AG04450 (cell line): ENCODE results near the gene NDUFS8. TPM values are rescaled to one million over a fixed set of nuclear protein-coding genes. Genes with fewer than 3 reads are reported as not detected.
"Not testable (repeated sequence)": the region's sequence is repeated elsewhere in the genome, so short reads cannot be mapped to it uniquely, and the experiment has no call there.

Experiments
- CTCF ChIA-PET: fragments of 300-600, 350-600 bp; formaldehyde crosslinking; extraction: SDS; loops from one replicate; lab custom pipeline; 2022; ENCODE audit warnings: antibody characterized with exemption, inconsistent platforms; lab: Charles Lee
- POLR2A ChIA-PET: fragments of 350-600 bp; formaldehyde crosslinking; extraction: SDS; loops from one replicate; lab custom pipeline; 2021; ENCODE audit warnings: antibody characterized with exemption, inconsistent platforms; lab: Yijun Ruan, JAX
- DNase-seq: peaks from one replicate; pipeline ENCODE4 v3.0.0-alpha.2; 2011; ENCODE audit warnings: low read depth, low spot score
- H3K27ac ChIP-seq: one replicate; pipeline ENCODE4 v1.5.1; 2012; ENCODE audit warnings: low read depth, low read length, control low read depth
- H3K27me3 ChIP-seq: one replicate; pipeline ENCODE4 v1.6.0; 2012; ENCODE audit warnings: low read length; ENCODE audit not compliant: control insufficient read depth, insufficient read depth
- H3K4me3 ChIP-seq: 2 replicates; pipeline ENCODE4 v1.5.1; 2011; ENCODE audit warnings: mild to moderate bottlenecking, low read depth, low read length, control low read depth
- H3K9me3 ChIP-seq: 2 replicates; pipeline ENCODE4 v1.5.1; 2012; ENCODE audit warnings: low read length; ENCODE audit not compliant: control insufficient read depth, insufficient read depth
- polyA minus RNA-seq: library from RNA; depleted of rRNA, polyadenylated mRNA; stranded (reverse); fragments of >200 nt; gene quantifications from 2 replicates; pipeline ENCODE4 v1.2.3, GENCODE V29; 2011; rRNA and poly(A)+ RNA removed
- polyA plus RNA-seq: library from polyadenylated mRNA; depleted of rRNA; stranded (reverse); fragments of >200 nt; gene quantifications from 2 replicates; pipeline ENCODE4 v1.2.3, GENCODE V29; 2011; rRNA removed
- TF ChIP-seq, protein P1 (sequence below): IDR thresholded peaks from 2 replicates; pipeline ENCODE4 v1.5.1; 2011; ENCODE audit warnings: low read depth, low read length, control low read depth, inconsistent platforms

Gene NDUFS8
- polyA plus RNA-seq (42.5 and 65.3 TPM in 2 replicates), polyA minus RNA-seq (43.0 and 58.8 TPM in 2 replicates)

DNA sequence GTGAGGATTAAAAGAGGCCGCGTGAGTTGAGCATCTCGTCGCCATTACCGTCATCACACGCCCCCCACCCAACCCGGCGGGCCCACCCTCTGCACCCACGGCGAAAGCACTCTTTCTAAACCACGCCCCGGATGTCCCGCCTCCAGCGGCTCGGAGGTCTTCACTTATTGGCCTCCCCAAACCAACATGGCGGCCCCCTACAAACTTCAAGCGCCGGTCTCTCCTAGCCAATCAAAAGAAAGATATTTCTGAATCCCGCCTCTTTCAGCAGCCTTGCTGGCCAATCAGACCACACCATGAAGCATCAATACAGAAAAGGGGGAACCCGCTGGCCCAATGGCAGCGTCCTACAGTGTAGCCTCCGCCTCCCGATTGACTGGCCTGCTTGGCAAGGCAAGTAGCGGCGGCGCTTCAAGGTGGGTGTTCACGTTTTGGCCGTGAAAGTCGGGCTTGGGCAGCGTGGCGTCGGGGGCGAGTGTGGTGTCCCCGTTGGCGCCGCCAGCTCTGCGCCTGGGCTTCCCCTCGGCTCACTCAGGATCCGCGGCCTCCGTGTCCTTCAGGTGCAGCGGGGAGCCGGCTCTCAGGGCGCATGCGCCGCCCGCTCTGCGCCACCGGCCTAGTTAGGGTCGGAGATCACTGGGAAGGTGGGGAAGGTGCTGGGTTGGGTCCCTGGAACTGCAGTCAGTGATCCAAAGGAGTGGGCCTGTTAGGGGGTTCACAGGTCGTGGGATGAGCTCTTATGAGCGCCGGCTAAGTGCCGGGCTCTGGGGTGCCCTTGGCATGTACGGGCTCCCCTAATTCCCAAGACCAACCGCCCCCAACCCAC lies at the start of gene NDUFS8:
NDUFS8 (plus strand) TSS at position 364 of the 826 bp plus-strand sequence. CDS start 1,471 bp downstream, outside the sequence.
- ChIA-PET CTCF (no interaction called here), POLR2A (interaction anchor here (0.7 to 1.0 kb wide), 3 partner anchors 8 to 289 kb away, joined by 3 to 9 read pairs (median 3); no protein-coding TSS in a partner anchor)

DNA sequence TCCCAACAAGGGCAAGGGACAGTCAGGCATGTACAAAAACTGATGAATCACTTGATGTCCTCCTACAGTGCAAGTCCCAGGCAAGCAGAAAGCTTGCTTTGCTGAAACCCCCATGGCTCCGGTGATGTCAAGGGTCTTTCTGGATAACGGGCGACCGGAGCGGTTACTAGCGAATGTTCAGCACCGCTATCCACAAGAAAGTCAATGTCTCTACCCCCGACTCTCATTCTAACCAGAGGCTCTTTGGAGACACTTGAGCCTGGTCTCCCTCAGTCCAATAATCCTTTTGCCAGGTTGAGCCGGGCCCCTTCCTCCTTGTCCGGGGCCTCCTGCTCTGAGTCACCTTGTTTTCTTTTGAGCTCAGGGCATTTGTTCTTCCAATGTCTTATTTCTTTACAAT lies 49.3 kb upstream of the NDUFS8 start:
- DNase-seq, H3K27ac ChIP-seq, H3K27me3 ChIP-seq, POLR2A ChIA-PET, CTCF ChIA-PET, H3K4me3 ChIP-seq, H3K9me3 ChIP-seq: not testable (repeated sequence)

More for the DNA sequence above, at the start of gene NDUFS8:
- Histone ChIP-seq H3K27me3 (no peaks in the 10 kb centered on the region), H3K27ac (peak within 1 kb of the TSS; percentile 93), H3K9me3 (peaks cover 8% of the 10 kb centered on the region), H3K4me3 (peak within 1 kb of the TSS; percentile 94)
- DNase-seq, result peak; percentile 97
- TF ChIP-seq, protein P1, sequence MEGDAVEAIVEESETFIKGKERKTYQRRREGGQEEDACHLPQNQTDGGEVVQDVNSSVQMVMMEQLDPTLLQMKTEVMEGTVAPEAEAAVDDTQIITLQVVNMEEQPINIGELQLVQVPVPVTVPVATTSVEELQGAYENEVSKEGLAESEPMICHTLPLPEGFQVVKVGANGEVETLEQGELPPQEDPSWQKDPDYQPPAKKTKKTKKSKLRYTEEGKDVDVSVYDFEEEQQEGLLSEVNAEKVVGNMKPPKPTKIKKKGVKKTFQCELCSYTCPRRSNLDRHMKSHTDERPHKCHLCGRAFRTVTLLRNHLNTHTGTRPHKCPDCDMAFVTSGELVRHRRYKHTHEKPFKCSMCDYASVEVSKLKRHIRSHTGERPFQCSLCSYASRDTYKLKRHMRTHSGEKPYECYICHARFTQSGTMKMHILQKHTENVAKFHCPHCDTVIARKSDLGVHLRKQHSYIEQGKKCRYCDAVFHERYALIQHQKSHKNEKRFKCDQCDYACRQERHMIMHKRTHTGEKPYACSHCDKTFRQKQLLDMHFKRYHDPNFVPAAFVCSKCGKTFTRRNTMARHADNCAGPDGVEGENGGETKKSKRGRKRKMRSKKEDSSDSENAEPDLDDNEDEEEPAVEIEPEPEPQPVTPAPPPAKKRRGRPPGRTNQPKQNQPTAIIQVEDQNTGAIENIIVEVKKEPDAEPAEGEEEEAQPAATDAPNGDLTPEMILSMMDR, result no peak

DNA sequence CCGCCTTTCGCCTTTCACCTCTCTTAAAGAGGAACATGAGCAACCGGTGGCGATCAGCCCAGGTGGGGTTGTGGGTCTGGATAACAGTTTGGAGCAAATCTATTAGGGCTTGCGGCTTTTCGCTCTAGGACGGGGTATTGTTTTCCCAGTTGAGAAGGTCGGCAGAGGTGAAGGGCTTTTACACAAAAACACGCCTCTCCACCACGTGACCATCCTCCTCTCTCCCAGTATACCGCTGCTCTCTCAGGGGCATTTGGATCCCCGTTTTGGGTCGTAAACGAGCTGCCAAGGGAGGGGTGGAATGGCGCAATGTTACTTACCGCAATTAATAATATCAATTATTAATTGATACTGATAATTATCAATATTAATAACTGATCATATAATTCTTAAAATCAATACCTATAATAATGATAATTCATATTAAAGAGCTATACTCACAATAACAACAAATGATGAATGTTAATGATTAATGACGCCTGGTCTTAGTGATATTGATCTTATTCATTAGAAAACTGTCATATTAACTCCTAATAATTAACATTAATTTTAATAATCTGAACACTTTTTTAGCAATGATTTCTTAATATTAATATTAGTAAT lies 48.1 kb upstream of the NDUFS8 start:
- H3K27ac ChIP-seq, H3K4me3 ChIP-seq, H3K27me3 ChIP-seq, POLR2A ChIA-PET, H3K9me3 ChIP-seq, DNase-seq, CTCF ChIA-PET: not testable (repeated sequence)

DNA sequence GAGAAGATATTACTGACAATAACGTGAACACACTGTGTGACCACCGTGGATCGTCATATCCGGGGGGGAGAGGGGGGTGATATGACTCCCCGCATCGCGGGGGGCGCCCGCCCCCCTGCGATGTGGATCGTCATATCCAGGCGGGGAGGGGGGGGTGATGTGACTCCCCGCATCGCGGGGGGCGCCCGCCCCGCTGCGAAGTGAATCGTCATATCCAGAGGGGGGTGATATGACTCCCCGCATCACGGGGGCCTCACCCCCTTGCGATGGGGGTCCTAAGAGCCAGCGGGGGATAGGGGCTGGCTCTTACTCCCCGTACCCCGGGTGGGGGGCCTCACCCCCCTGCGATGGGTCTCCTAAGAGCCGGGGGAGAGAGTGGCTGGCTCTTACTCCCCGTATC lies 46.5 kb upstream of the NDUFS8 start:
- no peak for DNase-seq
- TF ChIP-seq, protein P1, result no peak
- ChIA-PET CTCF (no interaction called here), POLR2A (no interaction called here)
- Histone ChIP-seq H3K4me3 (no peak overlapping the region), H3K9me3 (no peaks in the 10 kb centered on the region), H3K27me3 (no peaks in the 10 kb centered on the region), H3K27ac (no peak overlapping the region)

DNA sequence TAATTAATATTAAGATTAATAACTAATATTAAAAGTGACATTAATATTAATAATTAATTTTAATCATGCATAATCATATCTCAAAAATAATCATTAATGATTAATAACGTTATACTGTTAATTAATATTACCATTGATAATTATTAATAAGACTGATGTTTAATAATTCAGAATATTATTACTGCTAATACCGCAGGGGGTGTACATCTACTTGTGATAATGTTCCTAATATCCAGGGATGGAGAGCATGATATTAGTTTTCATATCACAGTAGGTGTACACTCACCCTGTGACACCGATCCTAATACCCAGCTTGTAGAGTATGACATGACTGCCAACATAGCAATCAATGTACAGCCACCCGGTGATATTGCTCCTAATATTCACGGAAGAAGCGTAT lies 45.2 kb upstream of the NDUFS8 start:
- POLR2A ChIA-PET, CTCF ChIA-PET, H3K9me3 ChIP-seq: not testable (repeated sequence)

DNA sequence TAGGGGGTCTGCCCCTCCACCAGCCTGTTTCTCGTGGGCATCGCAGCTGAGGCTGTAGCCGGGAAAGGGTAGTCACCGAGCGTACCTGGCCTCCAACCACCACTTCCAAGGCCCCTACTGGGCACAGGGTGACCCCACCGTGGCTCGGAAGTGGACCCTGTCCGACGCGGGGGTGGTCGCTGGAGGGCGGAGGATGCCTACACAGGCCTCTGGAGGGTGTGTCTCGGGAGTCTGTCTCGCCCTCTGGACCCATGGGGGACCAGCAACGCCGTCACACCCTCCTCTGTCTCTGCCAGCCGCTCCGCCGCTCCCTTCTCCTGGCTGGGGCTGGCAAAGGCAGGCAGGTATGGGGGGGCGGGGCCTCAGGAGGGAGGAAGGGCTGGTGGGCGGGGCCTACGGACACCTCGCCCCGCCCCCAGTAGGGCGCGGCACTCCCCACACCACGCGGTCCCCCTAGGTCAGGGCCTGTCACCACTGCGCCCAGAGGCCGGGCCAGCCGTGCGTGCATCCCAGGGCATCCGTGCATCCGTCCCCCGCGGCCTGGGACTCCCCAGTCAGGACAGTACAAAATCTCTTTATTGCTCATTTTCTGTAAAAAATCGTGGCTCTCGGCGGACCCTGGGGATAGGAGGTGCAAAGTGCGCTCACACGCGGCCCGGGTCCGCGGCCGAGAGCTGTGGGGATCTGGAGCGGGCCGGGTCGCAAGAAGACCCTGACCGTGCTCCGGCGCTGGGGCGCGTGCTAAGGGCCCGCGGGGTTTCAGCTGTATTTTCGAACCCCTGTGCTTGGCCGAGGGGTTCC lies 39.7 kb upstream of the NDUFS8 start:
- POLR2A ChIA-PET, H3K27ac ChIP-seq, H3K27me3 ChIP-seq, H3K4me3 ChIP-seq, H3K9me3 ChIP-seq, CTCF ChIA-PET, DNase-seq: not testable (repeated sequence)

More for the DNA sequence above, 45.2 kb upstream of the NDUFS8 start:
- DNase-seq, H3K4me3 ChIP-seq, H3K27me3 ChIP-seq, H3K27ac ChIP-seq: not testable (repeated sequence)

DNA sequence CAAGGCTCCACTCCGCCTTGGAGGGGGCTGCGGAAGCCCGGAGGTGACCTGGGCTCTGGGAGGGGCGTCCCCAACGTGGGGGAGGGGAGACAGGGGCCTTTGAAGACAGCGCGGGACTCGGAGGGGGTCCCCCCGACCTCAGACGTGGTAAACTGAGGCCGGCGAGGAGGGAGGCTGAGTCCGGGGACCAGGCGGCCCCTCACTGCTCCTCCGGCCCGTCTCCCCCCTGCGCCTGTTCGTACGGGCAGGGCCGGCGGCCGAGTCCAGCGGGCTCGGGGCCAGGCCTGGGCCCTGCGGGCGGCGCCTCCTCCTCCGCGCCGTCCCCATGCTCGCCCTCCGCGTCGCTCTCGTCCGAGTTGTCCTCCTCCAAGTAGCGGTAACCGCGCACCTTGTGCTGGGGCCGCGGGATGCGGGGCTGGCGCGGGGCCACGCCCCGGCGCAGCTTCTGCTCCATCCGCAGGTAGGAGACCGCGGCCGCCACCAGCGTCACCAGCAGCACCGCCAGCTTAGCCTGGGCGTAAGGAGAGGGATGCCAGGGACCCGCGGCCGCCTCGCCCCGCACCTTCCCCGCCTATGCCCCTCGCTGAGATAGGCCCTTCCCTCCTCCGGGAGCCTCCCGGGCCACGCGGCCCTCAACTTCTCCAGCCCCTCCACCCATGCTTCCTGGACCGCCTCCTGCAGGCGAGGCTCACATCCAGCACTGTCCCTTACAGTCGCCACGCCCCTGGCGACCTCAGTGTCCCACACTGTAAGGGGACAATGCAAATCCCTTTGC lies 38.9 kb upstream of the NDUFS8 start:
- POLR2A ChIA-PET, CTCF ChIA-PET, H3K4me3 ChIP-seq, H3K27me3 ChIP-seq, DNase-seq, H3K9me3 ChIP-seq, H3K27ac ChIP-seq: not testable (repeated sequence)
